GM18508 (cell line): Measurements from ENCODE around the gene SORD.

Source experiments
- ATAC-seq: cut with Tn5 transposase; IDR thresholded peaks from one replicate; pipeline ENCODE4 v1.9.1; 2021; ENCODE audit warnings: moderate number of reproducible peaks; ENCODE audit not compliant: insufficient read depth, unreplicated experiment

Gene SORD

DNA sequence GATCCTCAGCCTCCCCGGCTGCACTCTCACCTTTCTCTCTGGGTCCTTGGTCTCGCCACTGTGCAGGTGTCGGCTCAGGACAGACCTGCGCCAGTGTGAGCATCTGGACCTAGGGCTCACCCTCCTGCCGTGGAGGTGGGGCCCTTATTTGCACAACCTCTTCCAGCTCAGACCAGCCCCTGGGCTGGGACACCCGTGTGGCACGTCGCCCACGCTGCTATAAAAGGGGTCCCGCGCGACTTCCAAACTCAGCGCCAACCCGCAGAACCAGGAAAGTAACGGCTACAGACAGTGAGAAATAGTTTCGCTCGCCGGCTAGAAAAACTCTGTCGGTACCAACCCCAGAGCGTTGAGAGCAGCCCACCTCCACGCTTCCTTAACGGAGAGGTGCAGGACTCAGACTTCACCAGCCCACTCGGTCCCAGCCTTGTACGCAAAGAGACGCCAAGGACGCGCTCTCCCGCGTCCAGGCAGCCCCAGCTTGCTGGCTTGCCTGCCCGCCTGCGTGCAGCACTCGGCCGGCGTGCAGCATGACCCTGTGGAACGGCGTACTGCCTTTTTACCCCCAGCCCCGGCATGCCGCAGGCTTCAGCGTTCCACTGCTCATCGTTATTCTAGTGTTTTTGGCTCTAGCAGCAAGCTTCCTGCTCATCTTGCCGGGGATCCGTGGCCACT, 91.2 kb downstream of the SORD start, which contains the start of the genes DUOX2 and DUOXA2:
DUOX2 (minus strand) TSS at position 97 of the 675 bp plus-strand sequence. CDS start 761 bp downstream, outside the sequence.
DUOXA2 (plus strand) TSS at position 251 of the 675 bp plus-strand sequence; CDS start at position 531, 280 bp downstream.
- no peak for ATAC-seq

DNA sequence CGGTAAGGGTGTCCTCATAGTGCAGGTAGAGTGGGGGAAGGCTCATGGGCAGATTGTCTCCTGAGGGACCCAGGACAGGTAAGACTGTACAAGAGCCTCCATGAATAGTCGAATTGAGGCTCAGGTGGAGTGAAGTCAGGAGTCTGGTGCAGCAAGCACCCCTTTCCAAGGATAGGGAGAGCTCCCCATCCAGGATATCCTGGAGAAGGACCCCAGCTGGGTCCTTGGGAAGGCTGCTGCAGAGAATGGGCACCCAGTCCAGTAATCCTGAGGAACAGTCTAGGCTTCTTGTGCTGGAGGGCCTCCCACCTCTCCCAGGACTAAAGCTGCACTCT, 91.7 kb downstream of the SORD start:
- no peak for ATAC-seq

DNA sequence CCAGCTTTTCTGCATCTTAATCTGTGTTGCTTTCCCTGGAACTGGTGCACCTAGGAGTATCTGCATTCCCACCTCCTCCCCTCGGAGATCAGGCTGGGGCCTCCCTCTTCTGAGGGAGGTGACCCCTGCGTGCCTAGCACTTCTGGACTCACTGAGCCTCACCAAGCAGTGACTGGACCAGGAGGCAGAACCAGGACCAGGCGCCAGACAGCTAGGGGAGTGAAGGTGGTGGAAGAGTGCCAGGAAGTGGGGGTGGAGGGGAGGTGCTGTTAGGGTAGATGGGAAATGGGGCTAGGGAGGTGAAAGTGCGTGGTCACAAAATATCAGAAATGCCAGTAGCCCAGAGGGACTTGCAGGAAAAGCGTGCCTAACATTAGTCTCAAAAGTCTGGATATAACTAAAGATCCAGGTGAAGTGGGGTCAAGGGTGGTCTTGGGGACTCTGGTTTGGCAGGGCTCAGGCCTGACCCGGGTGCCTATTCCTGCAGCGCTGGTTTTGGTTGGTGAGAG, 92.4 kb downstream of the SORD start:
- no peak for ATAC-seq

DNA sequence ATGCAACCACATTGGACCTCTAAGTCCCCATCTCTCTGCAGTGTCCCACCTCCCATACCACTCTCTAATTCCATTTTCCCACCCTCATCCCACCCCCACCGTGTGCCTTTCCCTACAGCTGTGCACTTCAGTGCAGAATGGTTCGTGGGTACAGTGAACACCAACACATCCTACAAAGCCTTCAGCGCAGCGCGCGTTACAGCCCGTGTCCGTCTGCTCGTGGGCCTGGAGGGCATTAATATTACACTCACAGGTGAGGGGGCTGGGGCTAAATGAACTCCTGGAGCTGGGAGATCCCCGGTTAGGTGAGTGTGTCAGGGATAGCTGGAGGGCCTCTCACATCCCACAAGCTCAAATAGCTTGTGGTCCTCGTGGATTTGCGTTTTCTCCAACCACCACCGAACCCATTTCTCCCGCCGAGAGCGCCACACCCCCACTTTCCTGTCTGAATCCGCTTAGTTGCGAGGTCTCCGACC, 93.0 kb downstream of the SORD start:
- no peak for ATAC-seq

DNA sequence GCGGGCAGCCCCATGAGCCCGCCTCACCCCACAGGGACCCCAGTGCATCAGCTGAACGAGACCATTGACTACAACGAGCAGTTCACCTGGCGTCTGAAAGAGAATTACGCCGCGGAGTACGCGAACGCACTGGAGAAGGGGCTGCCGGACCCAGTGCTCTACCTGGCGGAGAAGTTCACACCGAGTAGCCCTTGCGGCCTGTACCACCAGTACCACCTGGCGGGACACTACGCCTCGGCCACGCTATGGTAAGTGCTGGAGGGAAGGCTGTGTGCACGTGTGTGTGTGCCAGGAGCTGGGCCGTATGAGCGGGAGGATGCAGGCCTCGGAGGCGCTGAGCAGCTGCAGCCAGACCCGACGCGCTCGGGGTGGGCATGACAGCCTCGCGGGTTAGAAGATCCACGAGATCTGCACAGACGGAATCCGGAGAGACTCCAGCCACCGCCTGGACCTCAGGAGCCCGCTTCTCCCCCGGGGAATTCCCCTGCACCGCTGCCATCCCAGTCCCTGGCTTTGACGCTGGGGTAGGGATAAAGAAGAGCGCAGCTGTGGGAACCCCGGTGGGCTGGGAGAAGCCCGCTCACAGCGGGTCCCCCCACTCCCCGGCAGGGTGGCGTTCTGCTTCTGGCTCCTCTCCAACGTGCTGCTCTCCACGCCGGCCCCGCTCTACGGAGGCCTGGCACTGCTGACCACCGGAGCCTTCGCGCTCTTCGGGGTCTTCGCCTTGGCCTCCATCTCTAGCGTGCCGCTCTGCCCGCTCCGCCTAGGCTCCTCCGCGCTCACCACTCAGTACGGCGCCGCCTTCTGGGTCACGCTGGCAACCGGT, 93.7 kb downstream of the SORD start:
- no peak for ATAC-seq

DNA sequence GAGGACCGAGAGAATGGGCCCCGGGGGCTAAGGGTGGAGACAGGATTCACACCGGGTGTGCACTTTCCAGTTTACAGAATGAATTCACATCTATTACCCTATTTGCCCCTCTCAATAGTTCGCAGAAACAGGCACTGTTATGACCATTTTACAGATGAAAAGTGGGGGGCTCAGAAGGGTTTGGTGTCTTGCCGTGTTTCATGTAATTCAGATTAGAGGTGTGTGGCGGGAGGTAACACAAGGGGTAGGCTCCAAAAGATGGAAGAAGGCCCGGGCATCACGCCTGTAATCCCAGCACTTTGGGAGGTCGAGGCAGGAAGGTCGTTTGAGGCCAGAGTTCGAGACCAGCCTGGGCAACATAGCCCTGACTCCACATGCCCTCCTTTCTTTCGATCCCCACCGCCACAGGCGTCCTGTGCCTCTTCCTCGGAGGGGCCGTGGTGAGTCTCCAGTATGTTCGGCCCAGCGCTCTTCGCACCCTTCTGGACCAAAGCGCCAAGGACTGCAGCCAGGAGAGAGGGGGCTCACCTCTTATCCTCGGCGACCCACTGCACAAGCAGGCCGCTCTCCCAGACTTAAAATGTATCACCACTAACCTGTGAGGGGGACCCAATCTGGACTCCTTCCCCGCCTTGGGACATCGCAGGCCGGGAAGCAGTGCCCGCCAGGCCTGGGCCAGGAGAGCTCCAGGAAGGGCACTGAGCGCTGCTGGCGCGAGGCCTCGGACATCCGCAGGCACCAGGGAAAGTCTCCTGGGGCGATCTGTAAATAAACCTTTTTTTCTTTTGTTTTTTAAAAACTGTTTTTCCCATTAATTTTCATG, 94.5 kb downstream of the SORD start:
- peak; percentile 6 for ATAC-seq

DNA sequence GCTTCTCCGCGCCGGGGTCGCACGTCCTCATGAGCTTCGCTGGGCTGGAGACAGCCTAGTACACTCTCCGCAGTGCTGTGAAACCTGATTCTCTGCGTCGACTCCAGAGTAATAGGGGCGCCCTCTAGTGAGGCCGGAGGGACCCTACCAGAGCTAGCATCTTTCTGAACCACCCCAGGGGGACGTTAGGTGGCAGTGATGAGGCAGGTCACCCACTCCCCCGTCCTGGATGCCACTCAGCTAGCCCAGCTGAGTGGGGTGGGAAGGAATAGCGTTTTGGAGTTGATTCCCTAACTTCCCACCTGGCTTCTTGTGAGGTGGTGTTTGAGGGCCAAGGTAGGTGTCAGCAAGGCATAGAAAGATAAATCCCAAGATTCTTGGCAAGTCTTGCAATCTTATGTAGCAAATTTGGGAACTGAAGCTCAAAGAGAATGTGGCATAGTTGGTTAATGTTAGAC, 95.2 kb downstream of the SORD start:
- ATAC-seq, result peak; percentile 84

DNA sequence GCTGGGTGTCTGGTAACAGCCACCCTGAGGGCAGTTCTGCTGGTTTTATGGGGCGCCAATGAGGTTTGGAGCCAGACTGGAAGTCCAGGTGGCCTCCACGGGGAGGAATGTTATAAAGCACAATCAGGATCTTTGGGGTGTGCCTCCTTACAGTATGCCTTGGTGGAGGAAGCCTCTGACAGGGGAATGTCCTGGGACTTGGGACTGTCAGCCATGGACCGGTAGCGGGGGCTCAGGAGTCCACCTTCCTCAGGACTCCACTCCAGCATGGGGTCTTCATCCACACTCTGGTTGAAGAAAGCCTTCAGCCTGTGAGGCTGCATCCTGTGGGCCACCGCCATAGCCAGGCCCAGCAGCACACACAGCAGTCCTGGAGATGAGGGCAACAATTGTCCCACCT, 96.0 kb downstream of the SORD start:
- ATAC-seq, result no peak

DNA sequence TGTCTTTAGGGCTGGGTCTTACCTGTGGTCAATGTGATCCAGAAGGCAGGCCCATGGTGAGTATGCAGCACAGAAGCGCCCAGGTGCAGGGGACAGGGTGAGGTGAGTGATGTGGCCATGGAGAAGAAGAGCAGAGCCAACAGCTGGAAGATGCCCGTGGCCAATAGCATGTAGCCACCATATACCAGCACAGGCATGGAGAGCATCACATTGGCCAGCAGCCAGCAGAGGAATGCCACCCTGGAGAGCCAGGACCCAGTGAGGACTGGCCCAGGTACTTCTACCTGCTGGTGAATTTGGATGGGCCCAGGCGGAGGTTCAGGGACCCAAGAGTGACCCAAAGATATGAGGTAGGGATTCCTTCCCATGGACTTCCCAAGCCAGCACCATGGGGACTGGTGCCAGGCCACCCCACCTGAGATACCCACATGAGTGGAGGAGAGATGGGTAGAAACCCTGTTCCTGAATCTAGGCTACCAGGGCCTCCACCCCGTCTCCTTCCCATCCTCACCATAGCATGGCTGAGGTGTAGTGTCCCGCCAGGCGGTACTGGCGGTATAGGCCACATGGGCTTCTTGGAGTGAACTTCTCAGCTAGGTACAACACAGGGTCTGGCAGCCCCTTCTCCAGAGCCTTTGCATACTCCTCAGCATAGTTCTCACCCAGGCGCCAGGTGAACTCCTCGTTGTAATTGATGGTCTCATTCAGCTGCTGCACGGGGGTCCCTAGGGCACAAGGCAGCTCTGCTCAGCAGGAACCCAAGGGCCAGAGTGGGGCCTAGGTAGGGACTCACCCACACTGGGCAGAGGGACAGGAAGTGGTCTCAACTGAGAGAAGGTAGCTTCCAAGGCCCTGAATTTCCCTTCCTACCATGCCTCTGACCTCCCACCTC, 97.3 kb downstream of the SORD start:
- ATAC-seq, result no peak

DNA sequence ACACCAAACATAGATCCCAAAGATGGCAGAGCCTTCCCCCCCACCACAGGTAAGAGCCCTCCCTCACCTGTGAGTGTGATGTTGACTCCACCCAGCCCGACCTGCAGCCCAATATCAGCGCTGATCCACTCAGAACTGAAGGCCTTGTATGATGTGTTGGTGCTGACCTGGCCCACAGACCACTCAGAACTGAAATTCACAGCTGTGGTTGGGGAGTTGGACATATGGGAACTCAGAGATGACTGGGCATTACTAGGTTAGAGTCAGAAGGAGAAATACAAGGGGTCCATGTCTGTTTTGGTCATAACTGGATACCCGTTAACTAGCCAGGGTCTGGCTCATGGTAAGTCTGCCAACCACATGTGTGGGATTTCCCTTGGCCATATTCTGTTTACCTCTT, 98.0 kb downstream of the SORD start:
- ATAC-seq, result no peak

DNA sequence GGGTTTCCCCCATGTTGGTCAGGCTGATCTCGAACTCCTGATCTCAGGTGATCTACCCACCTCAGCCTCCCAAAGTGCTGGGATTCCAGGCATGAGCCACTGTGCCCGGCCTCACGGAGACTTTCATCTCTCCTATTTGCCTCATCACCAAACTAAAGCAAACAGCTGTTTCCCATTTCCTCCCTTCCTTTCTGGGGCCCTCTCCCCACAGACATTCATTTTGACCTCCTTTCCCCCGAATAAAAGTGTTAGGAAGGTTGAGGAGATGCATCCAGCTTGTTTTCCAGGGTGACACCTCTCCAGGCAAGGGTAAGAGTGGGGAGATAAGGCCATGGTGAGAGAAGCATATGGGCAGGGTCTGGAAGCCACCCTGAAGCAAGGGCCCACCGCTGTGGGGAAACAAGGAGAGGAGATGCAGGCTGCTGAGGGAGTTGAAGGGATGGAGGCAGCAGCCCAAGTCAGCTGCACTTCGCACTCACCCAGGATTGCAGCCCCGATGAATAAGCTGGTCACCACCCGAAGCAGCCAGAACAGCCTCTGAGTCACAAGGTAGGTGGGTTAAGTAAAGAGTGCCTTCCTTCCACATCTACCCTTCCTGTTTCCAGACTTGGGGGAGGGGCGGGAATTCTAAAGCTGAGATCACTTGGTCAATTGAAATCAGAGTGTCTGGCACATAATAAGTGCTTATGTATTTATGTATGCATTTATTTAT, 98.9 kb downstream of the SORD start:
- no peak for ATAC-seq

DNA sequence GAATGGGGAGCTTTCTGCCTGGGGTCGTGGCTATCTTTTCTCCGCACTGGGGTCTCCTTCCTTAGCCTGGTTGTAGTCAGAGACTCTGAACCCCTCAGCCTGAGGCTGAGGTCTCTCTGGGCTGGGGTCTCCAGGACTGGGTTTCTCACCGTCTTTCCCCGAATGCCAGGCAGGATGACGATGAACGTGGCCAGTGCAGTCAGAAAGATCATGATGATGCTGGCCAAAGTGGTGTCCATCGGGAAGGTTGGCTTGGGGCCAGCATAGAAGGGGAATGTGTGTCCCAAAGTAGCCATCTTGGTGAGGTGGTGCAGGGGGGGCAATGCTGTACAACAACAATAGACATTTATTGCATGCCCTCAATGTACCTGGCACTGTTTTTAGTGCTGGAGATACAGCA, 99.7 kb downstream of the SORD start:
- no peak for ATAC-seq

DNA sequence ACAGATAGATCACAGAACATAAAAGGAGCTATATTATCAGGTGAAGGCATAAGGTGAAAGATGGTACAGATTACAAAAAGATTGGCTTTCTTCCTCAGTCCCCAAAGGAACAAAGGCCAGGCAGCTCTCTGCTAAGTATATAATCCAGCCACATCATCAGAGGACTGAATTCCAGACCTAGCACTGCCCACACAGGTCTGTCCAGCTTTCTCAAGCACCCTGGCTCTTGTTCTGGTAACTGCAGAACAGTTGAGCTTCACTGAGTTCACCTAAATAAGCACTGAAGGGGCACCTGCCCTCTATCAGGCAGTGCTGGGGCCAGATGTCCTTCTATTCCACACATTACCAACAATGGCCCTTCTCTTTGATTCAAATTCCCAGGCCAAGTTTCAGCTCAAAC, 100.4 kb downstream of the SORD start:
- no peak for ATAC-seq

DNA sequence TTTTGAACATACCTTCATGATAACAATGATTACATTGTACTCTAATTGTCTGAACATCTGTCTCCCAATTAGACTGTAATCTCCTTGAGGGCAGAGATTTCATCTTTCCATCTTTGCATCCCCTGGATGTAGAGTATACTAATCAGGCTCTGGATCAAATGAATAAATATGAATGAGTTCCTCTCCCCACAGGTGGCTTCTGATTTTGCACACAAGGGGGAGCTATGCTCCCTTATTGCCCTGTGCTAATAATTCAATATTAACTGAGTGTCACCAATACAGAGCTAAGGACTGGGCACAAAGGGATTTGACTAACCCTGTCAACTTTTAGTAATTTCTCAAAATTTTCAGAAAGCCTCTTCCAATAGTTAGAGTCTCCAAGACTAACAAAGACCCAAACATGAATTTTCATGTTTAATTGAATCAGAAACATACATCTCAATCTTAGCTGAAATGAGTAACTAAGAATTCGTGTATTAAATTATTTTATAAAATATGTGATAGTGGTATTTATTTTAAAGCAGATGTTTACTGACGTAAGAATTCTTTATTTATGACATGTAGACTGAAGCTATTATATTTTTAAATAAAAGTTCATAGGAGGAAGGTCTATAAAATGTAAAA, 103.7 kb downstream of the SORD start:
- ATAC-seq, result no peak
